Measurements from ENCODE around the gene TCN1. TPM values are rescaled to one million over a fixed set of nuclear protein-coding genes. Genes with fewer than 3 reads are reported as not detected.
"Not testable (repeated sequence)": the region's sequence is repeated elsewhere in the genome, so short reads cannot be mapped to it uniquely, and the experiment has no call there.

The TCN1 gene
- under 1 TPM in 3 of 4 donors, not detected in 1; 0.34 to 0.58 (median 0.57) TPM for polyA plus RNA-seq (ENCODE audit: insufficient read length in 4 of 4)

GRCh38 chr11:59866397-59866796 is at the start of gene TCN1:
TCN1 (minus strand) TSS chr11:59866487; CDS start chr11:59866470, 17 bp downstream.
- DNase-seq (ENCODE audit: low read depth in 4 of 4, low spot score in 3 of 4): no peak

GRCh38 chr11:59903569-59903968 is 37.3 kb upstream of the TCN1 start:
- DNase-seq (ENCODE audit: low read depth in 4 of 4, low spot score in 3 of 4): not testable (repeated sequence)

GRCh38 chr11:59901306-59901705 is 35.0 kb upstream of the TCN1 start:
- no peak for DNase-seq (ENCODE audit: low read depth in 4 of 4, low spot score in 3 of 4)

GRCh38 chr11:59900366-59901126 is 34.3 kb upstream of the TCN1 start:
- no peak for DNase-seq (ENCODE audit: low read depth in 4 of 4, low spot score in 3 of 4)

GRCh38 chr11:59899532-59899931 is 33.2 kb upstream of the TCN1 start:
- no peak for DNase-seq (ENCODE audit: low read depth in 4 of 4, low spot score in 3 of 4)

- no peak for DNase-seq (ENCODE audit: low read depth in 4 of 4, low spot score in 3 of 4)
Observed at GRCh38 chr11:59898650-59899049, 32.4 kb upstream of the TCN1 start.

- DNase-seq (ENCODE audit: low read depth in 4 of 4, low spot score in 3 of 4): no peak
Observed at GRCh38 chr11:59898046-59898445, 31.8 kb upstream of the TCN1 start.

- no peak for DNase-seq (ENCODE audit: low read depth in 4 of 4, low spot score in 3 of 4)
Observed at GRCh38 chr11:59894616-59895015, 28.3 kb upstream of the TCN1 start.

- DNase-seq (ENCODE audit: low read depth in 4 of 4, low spot score in 3 of 4): no peak
Observed at GRCh38 chr11:59891781-59892181, 25.5 kb upstream of the TCN1 start.

GRCh38 chr11:59887156-59887555 is 20.9 kb upstream of the TCN1 start:
- not testable (repeated sequence) for DNase-seq (ENCODE audit: low read depth in 4 of 4, low spot score in 3 of 4)

GRCh38 chr11:59883597-59883996 is 17.3 kb upstream of the TCN1 start:
- no peak for DNase-seq (ENCODE audit: low read depth in 4 of 4, low spot score in 3 of 4)

- DNase-seq (ENCODE audit: low read depth in 4 of 4, low spot score in 3 of 4): no peak
Observed at GRCh38 chr11:59879567-59879966, 13.3 kb upstream of the TCN1 start.

- DNase-seq (ENCODE audit: low read depth in 4 of 4, low spot score in 3 of 4): no peak
Observed at GRCh38 chr11:59878575-59878974, 12.3 kb upstream of the TCN1 start, which contains the start of gene OOSP3. OOSP3 (plus strand) TSS chr11:59878782; CDS start chr11:59878809, 27 bp downstream.

GRCh38 chr11:59877784-59878183 is 11.5 kb upstream of the TCN1 start:
- no peak for DNase-seq (ENCODE audit: low read depth in 4 of 4, low spot score in 3 of 4)

- DNase-seq (ENCODE audit: low read depth in 4 of 4, low spot score in 3 of 4): no peak
Observed at GRCh38 chr11:59877325-59877724, 11.0 kb upstream of the TCN1 start.

- no peak for DNase-seq (ENCODE audit: low read depth in 4 of 4, low spot score in 3 of 4)
Observed at GRCh38 chr11:59875856-59876519, 9.7 kb upstream of the TCN1 start.

- DNase-seq (ENCODE audit: low read depth in 4 of 4, low spot score in 3 of 4): no peak
Observed at GRCh38 chr11:59872076-59872475, 5.8 kb upstream of the TCN1 start.

- DNase-seq (ENCODE audit: low read depth in 4 of 4, low spot score in 3 of 4): no peak
Observed at GRCh38 chr11:59867946-59868345, 1.7 kb upstream of the TCN1 start.

GRCh38 chr11:59866836-59867235 is 549 bp upstream of the TCN1 start:
- DNase-seq (ENCODE audit: low read depth in 4 of 4, low spot score in 3 of 4): no peak

GRCh38 chr11:59865031-59865430 is 1.3 kb downstream of the TCN1 start:
- no peak for DNase-seq (ENCODE audit: low read depth in 4 of 4, low spot score in 3 of 4)

- DNase-seq (ENCODE audit: low read depth in 4 of 4, low spot score in 3 of 4): no peak
Observed at GRCh38 chr11:59862252-59862651, 4.0 kb downstream of the TCN1 start.

GRCh38 chr11:59859673-59860072 is 6.6 kb downstream of the TCN1 start:
- no peak for DNase-seq (ENCODE audit: low read depth in 4 of 4, low spot score in 3 of 4)

All from left renal pelvis (tissue), 4 donors.